H1 (cell line): Measurements from ENCODE around the gene RNASEH2A.
"Not testable (repeated sequence)": the region's sequence is repeated elsewhere in the genome, so short reads cannot be mapped to it uniquely, and the experiment has no call there.

Source experiments
- CBX5 ChIP-seq: fragments of 300-800, 300-1000 bp; sonication (generic); IDR thresholded peaks from 2 replicates; pipeline ENCODE4 v1.7.1; 2016; ENCODE audit warnings: antibody characterized with exemption, low read length, low read depth
- EZH2 ChIP-seq: fragments of 200-600 bp; sonication (generic); IDR thresholded peaks from 2 replicates; pipeline ENCODE4 v1.7.1; 2012; ENCODE audit warnings: low read depth, mild to moderate bottlenecking, moderate library complexity, low read length, inconsistent platforms; ENCODE audit not compliant: severe bottlenecking
- FOSL1 ChIP-seq: IDR thresholded peaks from 2 replicates; pipeline ENCODE4 v1.6.1; 2011; ENCODE audit warnings: mild to moderate bottlenecking, low read depth, low read length, moderate library complexity; ENCODE audit not compliant: insufficient read depth
- JUN ChIP-seq: IDR thresholded peaks from 2 replicates; pipeline ENCODE4 v1.6.1; 2011; ENCODE audit warnings: low read depth, mild to moderate bottlenecking, improper control_type of control experiment, low read length
- JUND ChIP-seq: IDR thresholded peaks from 2 replicates; pipeline ENCODE4 v1.6.1; 2011; ENCODE audit warnings: mild to moderate bottlenecking, improper control_type of control experiment, low read length
- POLR2A ChIP-seq, 2 experiments: IDR thresholded peaks; 1 replicate in 1 of 2; 2 replicates in 1 of 2; pipeline ENCODE4 v1.6.1; 2011; ENCODE audit warnings: low read depth in 2 of 2, low read length in 2 of 2, mild to moderate bottlenecking in 2 of 2; ENCODE audit errors: control extremely low read depth in 1 of 2
- SRF ChIP-seq: IDR thresholded peaks from 2 replicates; pipeline ENCODE4 v1.6.1; 2011; ENCODE audit warnings: mild to moderate bottlenecking, low read depth, low read length, moderate library complexity
- SUZ12 ChIP-seq: fragments of 200-600 bp; sonication (generic); IDR thresholded peaks from 2 replicates; pipeline ENCODE4 v1.6.1; 2012; ENCODE audit warnings: mild to moderate bottlenecking, inconsistent platforms, low read length, moderate library complexity, mixed read lengths
- YY1 ChIP-seq: IDR thresholded peaks from 2 replicates; pipeline ENCODE4 v1.6.1; 2011; ENCODE audit warnings: low read depth, mild to moderate bottlenecking, low read length
- TF ChIP-seq, protein P1 (sequence below), 3 experiments: IDR thresholded peaks; 1 replicate in 2 of 3; 2 replicates in 1 of 3; pipeline versions ENCODE4 v1.5.1 to v1.6.1; 2011; ENCODE audit warnings: low read length in 3 of 3, mild to moderate bottlenecking in 3 of 3, inconsistent platforms in 2 of 3, low read depth in 1 of 3, moderate library complexity in 1 of 3; ENCODE audit not compliant: insufficient read depth in 1 of 3; ENCODE audit errors: control extremely low read depth in 1 of 3
- TF ChIP-seq, protein P2 (sequence below): IDR thresholded peaks from 2 replicates; pipeline ENCODE4 v1.6.1; 2012; ENCODE audit warnings: inconsistent platforms

DNA sequence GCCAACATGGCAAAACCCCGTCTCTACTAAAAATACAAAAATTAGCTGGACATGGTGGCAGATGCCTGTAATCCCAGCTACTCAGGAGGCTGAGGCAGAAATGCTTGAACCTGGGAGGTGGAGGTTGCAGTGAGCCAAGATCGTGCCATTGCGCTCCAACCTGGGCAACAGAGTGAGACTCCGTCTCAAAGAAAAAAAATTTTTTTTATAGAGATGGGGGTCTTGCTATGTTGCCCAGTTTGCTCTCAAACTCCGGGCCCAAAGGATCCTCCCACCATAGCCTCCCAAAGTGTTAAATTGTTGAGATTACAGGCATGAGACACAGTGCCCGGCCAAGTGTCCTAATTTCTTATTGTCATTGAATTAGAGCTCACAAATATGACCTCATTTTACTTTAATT, 10.8 kb downstream of the RNASEH2A start:
- TF ChIP-seq CBX5; JUN; FOSL1; JUND; SUZ12; SRF; POLR2A (IDR thresholded peaks at IDR 0.05; ENCODE audit: control extremely low read depth in 1 of 2, low read depth in 2 of 2, low read length in 2 of 2); EZH2; YY1: not testable (repeated sequence)
- TF ChIP-seq, protein P1, sequence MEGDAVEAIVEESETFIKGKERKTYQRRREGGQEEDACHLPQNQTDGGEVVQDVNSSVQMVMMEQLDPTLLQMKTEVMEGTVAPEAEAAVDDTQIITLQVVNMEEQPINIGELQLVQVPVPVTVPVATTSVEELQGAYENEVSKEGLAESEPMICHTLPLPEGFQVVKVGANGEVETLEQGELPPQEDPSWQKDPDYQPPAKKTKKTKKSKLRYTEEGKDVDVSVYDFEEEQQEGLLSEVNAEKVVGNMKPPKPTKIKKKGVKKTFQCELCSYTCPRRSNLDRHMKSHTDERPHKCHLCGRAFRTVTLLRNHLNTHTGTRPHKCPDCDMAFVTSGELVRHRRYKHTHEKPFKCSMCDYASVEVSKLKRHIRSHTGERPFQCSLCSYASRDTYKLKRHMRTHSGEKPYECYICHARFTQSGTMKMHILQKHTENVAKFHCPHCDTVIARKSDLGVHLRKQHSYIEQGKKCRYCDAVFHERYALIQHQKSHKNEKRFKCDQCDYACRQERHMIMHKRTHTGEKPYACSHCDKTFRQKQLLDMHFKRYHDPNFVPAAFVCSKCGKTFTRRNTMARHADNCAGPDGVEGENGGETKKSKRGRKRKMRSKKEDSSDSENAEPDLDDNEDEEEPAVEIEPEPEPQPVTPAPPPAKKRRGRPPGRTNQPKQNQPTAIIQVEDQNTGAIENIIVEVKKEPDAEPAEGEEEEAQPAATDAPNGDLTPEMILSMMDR (IDR thresholded peaks at IDR 0.05; ENCODE audit: control extremely low read depth in 1 of 3, insufficient read depth in 1 of 3, low read depth in 1 of 3, low read length in 3 of 3) = not testable (repeated sequence)
- TF ChIP-seq, protein P2, sequence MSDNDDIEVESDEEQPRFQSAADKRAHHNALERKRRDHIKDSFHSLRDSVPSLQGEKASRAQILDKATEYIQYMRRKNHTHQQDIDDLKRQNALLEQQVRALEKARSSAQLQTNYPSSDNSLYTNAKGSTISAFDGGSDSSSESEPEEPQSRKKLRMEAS = not testable (repeated sequence)
